Right ventricle myocardium inferior (tissue), 1 donor: ENCODE results near the gene TPCN1. TPM values are rescaled to one million over a fixed set of nuclear protein-coding genes. Genes with fewer than 3 reads are reported as not detected.

Experiments
- ATAC-seq: fragments of 200-7000 bp; cut with Tn5 transposase; one replicate; pipeline ENCODE4 v1.9.1; 2020; ENCODE audit warnings: mild to moderate bottlenecking, moderate library complexity
- DNase-seq: peaks from one replicate; pipeline ENCODE4 v3.0.0; 2021; ENCODE audit errors: missing footprints
- intact Hi-C: fragments of 100-400 bp; cut with DNase I; formaldehyde crosslinking; loops from one replicate; pipeline ENCODE4 v1.11.0; 2022
- total RNA-seq: library from RNA; stranded (reverse); fragmentation: NEBNext Ultra II Directional; extraction: Animal tissue kit (Norgen Biotek cat#: 25700); gene quantifications from one replicate; pipeline ENCODE4 v1.2.1, GENCODE V29; 2021
- donor health status: DM: no; HTN: yes; CAD: no; lungs with severe emphysema.

Gene TPCN1
- total RNA-seq, 1 donor from 2014 or later = 120 TPM

DNA sequence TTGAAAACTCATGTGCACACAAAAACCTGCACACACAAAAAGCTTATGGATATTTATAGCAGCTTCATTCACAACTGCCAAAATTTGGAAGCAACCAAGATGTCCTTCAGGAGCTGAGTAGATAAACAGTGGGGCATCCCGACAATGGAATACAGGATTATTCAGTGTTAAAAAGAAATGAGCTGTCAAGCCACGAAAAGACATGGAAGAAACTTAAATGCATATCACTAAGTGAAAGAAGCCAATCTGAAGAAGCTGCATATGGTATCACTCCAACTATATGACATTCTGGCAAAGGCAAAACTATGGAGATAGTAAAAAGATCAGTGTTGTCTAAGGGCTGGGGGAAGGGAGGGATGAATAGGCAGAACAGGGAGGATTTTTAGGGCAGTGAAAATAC is 5.2 kb upstream of the TPCN1 start:
- intact Hi-C loops = no loop called here
- ATAC-seq (no peak), DNase-seq (no peak)

DNA sequence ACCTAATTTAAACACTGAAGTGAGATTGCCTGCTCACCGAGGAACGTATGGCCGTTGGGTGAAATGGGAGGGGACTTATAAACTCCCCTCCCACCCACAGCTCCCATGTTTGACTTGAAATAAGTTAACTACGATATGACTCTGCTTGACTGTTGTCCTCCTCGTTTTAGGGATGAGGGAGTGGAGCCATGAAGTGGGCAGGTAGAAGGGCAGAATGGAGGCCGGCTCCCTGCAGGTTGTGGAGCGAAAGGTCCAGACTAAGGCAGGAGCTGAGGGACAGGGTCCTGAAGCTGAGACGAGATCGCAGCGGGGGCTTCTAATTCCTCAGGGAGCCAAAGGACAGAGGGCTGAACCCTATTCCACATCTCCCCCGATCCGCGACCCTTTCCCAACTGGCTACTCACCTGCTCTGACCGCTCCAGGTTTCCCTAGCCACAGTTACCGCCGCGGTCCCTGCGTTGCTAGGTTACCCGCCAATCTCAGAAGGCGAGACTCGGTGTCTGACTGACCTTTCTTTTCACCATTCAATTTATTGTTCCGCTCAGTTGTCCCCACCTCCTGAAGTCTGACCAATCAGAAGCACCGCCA is 577 bp upstream of the TPCN1 start:
- intact Hi-C loops = loop anchor here (5.0 kb wide), 1 partner anchor 52 kb away; no protein-coding TSS in a partner anchor
- no peak for ATAC-seq
- no peak for DNase-seq

DNA sequence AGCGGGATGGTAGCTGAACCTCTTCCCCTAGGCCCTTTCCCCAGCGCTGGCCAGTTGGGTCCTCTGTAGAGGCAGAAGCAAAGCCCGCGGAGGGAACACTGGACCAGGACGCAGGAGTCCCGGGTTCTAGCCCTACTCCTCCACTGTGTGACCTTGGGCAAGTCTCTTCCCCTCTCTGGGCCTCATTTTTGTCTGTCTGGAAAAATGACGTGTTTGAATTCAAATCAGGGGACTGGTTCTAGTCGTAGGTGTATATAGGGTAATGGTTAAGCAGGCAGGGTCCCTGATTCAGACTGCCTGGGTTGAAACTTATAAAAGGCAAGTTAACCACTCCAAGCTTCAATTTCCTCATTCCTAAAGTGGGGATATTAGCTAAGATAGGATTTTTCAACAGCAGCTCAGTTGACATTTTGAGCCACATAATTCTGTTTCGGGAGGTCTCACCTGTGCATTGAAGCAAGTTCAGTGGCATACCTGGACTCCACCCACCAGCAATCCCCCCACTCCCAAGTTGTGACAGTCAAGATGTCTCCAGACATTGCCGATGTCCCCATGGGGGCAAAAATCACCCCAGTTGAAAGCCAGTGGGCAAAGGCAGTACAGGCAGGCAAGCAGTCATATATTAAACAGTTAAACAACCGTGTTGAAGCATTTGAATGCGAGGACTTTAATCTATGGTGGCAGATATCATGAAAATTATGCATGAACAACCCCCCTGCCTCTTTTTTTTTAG is 899 bp downstream of the TPCN1 start:
- DNase-seq = no peak
- ATAC-seq = no peak
- intact Hi-C loops = loop anchor here (2.0 to 5.0 kb wide), 2 partner anchors 25 to 50 kb away; no protein-coding TSS in a partner anchor

DNA sequence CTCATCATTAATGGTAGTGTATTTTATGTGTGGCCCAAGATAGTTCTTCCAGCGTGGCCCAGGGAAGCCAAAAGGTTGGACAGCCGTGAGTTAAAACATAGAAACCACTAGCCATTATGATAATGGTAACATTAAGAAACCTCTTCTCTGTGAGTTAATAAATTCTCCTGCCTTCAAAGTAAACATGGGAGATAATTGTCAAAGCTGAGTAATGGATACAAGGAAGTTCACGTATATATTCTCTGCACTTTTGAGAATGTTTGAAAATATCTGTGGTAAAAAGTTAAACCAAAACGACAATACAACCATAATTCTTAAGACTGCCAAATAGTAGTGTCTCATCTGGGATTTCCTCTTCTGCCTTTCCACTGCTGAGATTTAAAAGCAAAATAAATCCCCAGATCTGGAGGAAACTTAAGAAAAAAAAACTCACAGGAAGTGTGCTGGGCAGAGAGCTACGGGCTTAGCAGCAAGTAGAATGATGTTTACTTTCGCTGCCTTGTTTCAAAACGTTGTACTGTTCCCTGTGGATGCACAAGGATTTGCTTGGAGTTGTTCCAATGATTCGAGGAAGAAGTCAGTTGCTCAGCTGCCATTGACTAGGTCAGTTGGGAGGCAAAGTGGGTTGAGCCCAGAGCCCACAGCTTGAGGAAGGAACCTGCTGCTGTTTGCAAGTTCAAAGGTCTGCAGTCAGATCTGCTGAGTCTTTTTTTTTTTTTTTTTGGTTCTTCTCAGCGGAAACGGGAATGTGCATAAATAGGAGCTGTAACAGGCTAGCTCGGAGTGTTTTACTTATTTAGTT is 1.7 kb downstream of the TPCN1 start:
- intact Hi-C loops = loop anchor here (2.0 to 5.0 kb wide), 2 partner anchors 24 to 49 kb away; no protein-coding TSS in a partner anchor
- DNase-seq (no peak), ATAC-seq (peak; percentile 38)

DNA sequence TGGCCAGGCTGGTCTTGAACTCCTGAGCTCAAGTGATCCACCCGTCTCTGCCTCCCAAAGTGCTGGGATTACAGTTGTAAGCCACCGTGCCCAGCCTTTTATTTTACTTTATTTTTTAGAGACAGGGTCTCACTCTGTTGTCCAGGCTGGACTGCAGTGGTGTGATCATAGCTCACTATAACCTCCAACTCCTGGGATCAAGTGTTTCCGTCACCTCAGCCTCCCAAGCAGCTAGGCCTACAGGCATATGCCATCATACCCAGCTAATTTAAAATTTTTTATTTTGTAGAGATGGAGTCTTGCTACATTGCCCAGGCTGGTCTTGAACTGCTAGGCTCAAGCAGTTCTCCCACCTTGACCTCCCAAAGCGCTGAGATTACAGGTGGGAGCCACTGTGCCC is 3.7 kb downstream of the TPCN1 start:
- DNase-seq = no peak
- intact Hi-C loops = loop anchor here (5.0 kb wide), 1 partner anchor 47 kb away; no protein-coding TSS in a partner anchor
- ATAC-seq = no peak

DNA sequence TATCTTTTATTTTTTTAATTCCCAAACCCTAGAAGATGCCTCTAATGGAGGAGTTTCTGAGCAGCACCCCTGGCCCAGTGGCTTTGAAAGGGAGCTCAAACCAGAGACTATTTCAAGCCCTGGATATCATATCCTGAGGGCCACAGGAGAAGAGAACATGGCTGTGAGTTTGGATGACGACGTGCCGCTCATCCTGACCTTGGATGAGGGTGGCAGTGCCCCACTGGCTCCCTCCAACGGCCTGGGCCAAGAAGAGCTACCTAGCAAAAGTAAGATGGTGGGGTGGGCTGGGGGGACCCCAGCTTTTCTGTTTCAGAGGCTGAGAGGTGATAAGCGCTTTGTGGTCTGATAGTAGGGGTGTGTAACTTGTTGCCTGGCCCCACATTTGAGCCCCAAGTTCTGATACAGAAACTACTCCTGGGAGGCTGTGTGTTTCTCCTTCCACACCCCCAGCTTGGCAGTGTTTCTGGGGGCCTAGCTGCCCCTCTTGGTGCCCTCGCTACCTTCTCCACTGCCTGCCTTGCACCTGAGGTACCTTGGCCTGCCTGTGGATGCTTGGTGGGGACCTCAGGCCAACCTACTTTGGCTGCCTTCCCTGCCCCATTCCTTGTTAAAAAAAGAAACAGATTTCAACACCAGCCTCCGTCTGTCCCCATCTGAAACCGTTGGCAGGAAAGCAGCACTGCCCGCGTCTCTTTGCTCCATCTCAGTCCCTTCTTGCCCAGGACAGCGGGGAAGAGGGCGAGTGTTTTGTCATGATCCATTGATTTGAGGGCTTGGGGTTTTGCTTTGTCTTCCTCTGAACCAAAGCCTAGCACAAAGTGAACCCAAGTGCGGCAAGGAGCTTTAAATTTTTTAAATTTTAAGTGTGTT is 5.7 kb downstream of the TPCN1 start:
- peak; percentile 35 for ATAC-seq
- intact Hi-C loops = no loop called here
- no peak for DNase-seq

DNA sequence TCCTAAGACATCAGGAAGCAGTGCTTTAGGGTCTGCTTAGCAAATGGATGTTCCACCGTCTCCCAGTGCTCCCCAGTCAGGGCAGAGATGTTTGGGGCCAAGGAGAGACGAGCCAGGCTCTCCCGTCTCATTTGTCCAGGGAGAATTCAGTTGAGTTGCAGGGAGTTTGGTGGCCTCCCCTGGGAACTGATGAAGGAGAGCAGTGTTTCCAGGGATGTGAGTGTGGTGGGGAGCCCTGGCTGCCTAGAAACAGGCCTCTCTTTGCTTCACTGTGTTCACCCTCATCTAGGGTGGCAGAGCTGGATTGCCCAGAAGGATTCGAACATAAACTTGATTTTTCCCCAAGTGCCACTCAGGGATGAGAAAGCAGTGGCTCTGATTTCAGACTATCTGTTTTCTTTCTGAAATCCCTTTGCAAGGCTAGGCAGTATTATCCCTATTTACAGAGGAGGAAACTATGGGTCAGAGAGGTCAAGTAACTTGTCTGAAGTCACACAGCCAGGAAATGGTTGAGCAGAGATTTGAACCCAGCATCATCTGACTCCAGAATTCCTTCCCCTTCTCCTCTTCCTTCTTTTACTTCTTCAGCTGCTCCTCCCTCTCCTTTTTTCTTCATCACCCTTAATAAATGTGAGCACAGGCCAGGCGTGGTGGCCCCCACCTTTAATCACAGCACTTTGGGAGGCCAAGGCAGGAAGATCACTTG is 6.6 kb downstream of the TPCN1 start:
- intact Hi-C loops = no loop called here
- ATAC-seq (no peak), DNase-seq (no peak)

DNA sequence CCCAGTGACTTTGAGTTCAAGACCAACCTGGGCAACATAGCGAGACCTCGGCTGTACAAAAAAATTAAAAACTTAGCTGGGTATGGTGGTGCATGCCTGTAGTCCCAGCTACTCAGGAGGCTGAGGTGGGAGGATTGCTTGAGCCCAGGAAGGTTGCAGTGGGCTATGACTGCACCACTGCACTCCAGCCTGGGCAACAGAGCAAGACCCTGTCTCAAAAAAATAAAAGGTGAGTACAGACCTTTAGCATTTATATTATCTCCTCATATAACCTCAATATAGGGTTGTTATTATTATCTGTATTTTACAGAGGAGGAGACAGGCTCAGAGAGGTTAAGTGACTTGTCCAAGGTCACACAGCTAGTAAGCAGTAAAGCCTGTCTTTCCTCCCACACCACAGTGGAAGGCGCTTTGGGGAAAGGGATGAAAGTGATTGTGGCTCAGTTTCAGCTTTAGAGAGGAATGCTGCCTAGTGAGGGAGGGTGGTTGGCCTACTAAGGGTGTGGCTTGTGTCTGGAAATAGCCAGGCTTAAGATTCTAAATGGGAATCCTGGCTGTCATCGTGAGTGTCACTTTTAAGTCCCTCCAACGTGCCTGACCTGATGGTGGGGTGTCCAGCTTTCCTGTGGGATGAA is 7.2 kb downstream of the TPCN1 start:
- DNase-seq (no peak), ATAC-seq (peak; percentile 44)
- intact Hi-C loops = no loop called here

DNA sequence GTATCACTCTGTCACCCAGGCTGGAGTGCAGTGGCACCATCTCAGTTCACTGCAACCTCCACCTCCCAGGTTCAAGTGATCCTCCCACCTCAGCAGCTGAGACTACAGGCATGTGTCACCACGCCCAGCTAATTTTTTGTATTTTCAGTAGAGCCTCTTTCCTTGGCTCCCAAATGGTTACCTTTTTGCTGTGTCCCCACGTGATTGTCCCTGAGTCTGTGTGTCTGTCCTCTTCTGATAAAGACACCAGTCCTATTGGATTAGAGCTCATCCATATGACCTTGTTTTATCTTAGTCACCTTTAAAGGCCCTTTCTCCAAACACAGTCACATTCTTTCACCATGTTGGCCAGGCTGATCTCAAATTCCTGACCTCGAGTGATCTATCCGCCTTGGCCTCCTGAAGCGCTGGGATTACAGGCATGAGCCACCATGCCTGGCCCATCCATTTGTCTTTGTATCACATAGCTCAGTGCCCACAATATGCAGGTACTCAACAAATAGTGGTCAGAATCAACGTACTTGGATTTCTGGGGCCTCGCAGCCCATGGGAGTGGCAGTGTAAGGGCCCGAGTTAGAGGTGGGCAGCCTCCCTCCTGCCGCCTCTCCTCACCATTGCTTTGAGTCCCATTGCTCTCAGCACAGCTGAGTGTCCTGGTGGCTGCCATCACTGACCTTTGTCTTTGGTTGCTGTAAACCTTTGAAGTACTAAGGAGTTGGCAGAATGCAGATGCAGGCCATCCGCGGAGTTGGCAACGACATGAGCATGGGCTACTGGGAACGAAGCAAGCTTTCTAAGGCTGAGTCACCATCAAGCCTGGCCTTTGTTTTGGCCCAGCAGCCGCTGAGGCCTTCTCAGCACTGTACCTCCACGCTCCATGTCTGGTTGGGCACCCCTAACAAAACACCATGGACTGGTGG is 9.3 kb downstream of the TPCN1 start:
- intact Hi-C loops = no loop called here
- no peak for DNase-seq
- ATAC-seq = peak; percentile 44

DNA sequence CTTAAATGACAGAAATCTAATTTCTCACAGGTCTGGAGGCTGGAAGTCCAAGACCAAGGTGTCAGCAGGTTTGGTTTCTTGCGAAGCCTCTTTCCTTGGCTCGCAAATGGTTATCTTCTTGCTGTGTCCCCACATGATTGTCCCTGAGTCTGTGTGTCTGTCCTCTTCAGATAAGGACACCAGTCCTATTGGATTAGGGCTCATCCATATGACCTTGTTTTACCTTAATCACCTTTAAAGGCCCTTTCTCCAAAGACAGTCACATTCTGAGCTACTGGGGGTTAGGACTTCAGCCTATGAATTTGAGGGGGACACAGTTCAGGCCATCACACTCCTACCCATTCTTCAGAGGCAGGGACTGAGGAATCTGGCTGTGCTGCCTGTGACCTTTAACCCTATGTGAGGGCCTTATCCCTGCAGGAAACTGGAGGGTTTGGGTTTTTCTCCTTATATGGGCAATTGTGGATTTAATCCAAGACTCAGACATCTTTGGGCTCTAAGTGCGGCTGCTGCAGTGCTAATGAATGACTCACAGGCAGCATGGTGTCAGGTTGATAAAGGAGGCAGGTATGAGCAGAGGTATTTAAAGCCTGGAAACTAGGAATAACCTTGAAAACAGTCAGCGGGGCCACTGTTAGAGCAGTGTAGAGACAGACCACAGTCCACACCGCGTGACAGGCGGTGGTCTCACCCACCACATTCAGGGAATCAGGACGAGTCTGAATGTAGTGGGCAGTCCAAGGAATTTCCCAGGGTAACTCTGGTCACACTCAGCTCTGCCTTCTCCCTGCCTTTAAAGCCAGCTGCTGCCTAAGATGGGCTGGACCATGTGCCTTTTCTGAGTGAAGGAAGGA is 10.2 kb downstream of the TPCN1 start:
- no peak for DNase-seq
- ATAC-seq = no peak
- intact Hi-C loops = no loop called here

DNA sequence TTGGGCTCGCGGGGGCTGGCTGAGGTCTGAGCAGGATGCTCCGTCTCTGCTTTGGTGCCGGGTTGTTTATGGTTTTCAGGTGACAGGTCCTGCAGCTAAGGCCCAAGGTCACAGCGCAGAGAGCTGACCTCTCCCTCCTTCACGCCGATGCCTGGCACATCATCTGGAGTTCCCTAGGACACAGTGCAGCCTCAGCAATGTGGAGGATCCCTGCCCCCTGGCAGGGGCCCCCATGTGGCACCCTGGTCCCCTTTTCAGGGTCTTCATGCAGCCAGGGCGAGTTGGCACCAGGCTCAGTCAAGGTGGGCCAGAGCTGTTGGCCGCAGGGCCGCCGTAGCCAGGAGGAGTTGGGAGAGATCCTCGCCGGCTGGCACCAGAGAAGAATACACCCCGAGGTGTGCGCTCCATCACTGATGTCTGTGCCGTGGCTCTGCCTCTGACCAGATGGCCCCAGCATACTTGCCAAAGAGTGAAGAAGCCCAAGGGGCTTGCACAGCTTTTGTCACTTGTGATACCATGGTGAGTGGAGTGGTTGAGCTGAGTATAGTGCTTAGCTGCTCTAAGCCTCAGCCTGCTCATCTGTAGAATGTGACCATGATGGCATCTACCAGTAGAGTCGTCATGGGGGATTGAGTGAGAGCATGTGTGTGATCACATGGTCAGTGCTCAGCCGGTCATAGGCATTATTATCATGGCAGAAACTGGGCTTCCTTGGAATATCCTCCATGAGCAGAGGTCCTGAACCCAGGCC is 11.0 kb downstream of the TPCN1 start:
- DNase-seq (no peak), ATAC-seq (no peak)
- intact Hi-C loops = no loop called here

DNA sequence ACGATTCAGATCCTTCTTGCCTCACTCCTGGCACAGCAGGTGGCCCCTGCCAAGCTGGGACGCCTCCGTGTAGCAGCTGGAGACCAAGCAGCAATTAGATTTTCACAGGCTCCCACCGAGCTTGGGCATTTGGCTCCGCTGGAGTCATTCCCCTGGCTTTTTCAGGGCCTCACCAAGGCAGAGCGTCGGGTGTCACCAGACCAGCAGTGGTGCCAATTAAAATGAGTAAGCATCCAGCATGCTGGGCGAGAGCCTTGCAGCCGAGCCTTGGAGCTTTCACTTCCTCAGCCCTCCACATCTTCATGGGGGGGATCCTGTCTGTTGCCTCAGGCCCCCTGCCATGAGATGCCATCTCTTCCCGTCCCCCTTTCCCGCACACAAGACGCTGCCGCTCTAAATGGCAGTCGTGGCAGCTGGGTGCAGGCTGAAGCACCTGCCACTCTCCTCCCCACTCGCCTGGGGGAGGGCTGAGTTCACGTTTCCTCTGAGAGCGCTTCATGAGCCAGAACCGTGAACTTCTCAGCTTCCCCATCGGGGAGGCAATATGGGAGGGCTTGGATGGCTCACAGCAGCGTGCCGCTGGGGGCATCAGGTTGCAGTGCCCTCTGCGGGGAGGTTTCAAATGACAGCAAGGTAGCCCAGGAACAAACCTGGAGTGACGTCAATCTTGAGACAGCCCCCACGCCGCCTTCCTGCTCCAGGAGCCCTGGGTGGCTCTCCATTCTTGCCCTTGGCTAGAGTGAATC is 11.7 kb downstream of the TPCN1 start:
- intact Hi-C loops = no loop called here
- ATAC-seq = peak; percentile 35

DNA sequence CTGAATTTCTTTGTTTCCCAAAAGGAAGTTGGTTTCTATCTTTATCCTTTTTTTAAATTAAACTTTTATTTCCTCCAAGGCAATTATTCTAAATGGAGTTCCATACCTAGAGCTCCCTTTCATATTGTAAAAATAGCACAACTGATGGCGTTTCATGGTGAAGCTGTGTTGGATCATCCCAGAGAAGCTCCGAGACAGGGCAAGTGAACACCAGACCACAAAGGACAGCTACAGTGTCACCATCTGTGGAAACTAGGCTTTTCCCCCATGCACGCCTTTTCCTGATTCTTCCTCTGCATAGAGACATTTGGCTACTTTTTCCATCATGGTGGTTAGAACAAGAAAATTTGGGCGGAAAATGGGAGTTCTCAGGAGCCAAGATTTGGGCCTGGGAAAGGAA is 12.7 kb downstream of the TPCN1 start:
- DNase-seq (no peak), ATAC-seq (no peak)
- intact Hi-C loops = no loop called here

More for the DNA sequence above, 11.7 kb downstream of the TPCN1 start:
- no peak for DNase-seq

DNA sequence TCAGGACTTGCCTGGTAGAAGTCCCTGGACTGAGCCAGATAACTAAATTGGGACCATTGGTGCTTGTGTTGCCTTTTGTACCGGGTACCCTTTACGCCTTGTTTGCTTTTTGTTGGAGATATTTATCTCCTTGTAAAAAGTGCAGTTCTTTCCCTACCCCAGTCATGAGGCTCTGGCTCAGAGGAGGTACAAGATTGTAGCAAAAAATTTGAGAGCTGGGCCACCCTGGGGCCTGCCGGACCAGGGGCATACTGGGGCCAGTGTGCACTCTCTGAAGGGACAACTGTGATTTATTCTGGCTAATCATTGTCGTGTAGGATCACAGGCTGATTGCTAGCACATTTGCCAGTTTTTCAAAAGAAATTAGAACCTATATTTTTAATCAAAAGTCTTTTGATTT is 13.2 kb downstream of the TPCN1 start:
- ATAC-seq (no peak), DNase-seq (no peak)
- intact Hi-C loops = no loop called here

DNA sequence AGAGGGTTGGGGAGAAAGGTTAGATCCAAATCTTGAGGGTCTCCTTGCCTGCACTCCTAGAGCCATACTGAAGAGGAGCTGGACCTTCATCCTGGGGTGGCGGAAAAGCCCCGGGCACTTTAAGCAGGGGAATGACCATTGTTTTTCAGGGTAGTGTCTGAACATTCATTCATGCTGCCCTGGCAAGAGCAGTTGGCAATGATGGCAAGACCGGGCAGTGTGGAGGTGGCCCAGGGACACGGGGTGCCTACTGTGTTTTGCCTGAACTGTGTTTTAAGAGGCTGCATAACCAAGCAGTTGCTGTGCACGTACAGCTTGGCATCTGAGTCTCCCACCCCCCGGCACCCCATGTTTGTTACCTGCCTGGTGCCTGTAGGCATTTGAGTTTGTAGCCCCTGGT is 14.7 kb downstream of the TPCN1 start:
- intact Hi-C loops = no loop called here
- peak; percentile 33 for ATAC-seq
- DNase-seq = no peak
